Stomach (tissue), 4 donors: Measurements from ENCODE around the gene BPHL.

Experiments
- POLR2AphosphoS5 ChIP-seq, 3 donors: sonication (generic); formaldehyde crosslinking; IDR thresholded peaks; one replicate each; pipeline ENCODE4 v1.6.1; 2016; ENCODE audit warnings: antibody characterized with exemption in 3 of 3
- TF ChIP-seq, protein P1 (sequence below), 7 experiments: fragments of 450-650 bp in 4 of 7; fragments of 200-600 bp in 3 of 7; sonication (generic) in 3 of 7; IDR thresholded peaks; one replicate each; pipeline ENCODE4 v1.5.1; 2016 to 2019; ENCODE audit warnings: antibody characterized with exemption in 7 of 7, control low read depth in 2 of 7, mild to moderate bottlenecking in 1 of 7

DNA sequence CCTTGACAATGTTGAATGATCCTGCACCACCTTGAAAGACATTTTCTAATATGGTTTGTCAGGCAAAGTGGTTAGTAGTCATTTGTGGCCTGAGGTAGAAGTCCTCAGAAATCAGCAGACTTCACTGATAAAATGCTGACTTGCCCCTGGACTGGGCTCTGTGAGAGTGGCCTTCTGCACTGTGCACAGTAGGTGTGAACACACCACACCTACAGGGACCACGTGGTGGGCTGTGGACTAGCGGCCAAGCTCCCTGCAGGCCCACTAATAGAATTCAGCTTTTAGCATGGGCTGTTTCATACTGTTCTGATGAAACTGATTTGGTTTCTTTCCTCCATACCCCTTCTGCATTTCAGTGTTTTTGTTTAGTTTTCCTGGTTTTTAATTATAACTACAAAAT lies 7.3 kb downstream of the BPHL start:
- TF ChIP-seq, protein P1, sequence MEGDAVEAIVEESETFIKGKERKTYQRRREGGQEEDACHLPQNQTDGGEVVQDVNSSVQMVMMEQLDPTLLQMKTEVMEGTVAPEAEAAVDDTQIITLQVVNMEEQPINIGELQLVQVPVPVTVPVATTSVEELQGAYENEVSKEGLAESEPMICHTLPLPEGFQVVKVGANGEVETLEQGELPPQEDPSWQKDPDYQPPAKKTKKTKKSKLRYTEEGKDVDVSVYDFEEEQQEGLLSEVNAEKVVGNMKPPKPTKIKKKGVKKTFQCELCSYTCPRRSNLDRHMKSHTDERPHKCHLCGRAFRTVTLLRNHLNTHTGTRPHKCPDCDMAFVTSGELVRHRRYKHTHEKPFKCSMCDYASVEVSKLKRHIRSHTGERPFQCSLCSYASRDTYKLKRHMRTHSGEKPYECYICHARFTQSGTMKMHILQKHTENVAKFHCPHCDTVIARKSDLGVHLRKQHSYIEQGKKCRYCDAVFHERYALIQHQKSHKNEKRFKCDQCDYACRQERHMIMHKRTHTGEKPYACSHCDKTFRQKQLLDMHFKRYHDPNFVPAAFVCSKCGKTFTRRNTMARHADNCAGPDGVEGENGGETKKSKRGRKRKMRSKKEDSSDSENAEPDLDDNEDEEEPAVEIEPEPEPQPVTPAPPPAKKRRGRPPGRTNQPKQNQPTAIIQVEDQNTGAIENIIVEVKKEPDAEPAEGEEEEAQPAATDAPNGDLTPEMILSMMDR (IDR thresholded peaks at IDR 0.05) = no peak
- no peak for TF ChIP-seq POLR2AphosphoS5 (IDR thresholded peaks at IDR 0.05)
